CD4-positive, alpha-beta T cell (primary cell): ENCODE results near the gene MCRIP2. TPM values are rescaled to one million over a fixed set of nuclear protein-coding genes. Genes with fewer than 3 reads are reported as not detected.

ENCODE experiments used
- ATAC-seq: fragments of 200-7000 bp; cut with Tn5 transposase; one replicate; pipeline ENCODE4 v1.10.0; 2022; ENCODE audit warnings: mild to moderate bottlenecking; ENCODE audit not compliant: poor library complexity
- CTCF ChIA-PET: fragments of 350-600 bp; sonication (Branson Sonifier 250); formaldehyde crosslinking; loops from one replicate; lab custom pipeline; 2021; ENCODE audit warnings: antibody characterized with exemption, inconsistent platforms; lab: Charles Lee
- POLR2A ChIA-PET: fragments of 350-600 bp; sonication (Branson Sonifier 250); formaldehyde crosslinking; loops from one replicate; lab custom pipeline; 2021; ENCODE audit warnings: antibody characterized with exemption, inconsistent platforms; lab: Charles Lee
- DNase-seq, 14 experiments: peaks; one replicate each; pipeline ENCODE4 v3.0.0-alpha.2; 2013 to 2020; ENCODE audit warnings: mixed read lengths in 2 of 14
- H3K27ac ChIP-seq, 2 donors: one replicate each; pipeline versions ENCODE4 v1.5.1 to v1.7.0; 2013; ENCODE audit warnings: low read length in 2 of 2, low read depth in 1 of 2, mild to moderate bottlenecking in 1 of 2
- H3K27me3 ChIP-seq, 2 experiments: 1 replicate in 1 of 2; 2 replicates in 1 of 2; pipeline versions ENCODE4 v1.6.1 to v1.7.0; 2013; ENCODE audit warnings: low read length in 2 of 2, control low read depth in 1 of 2, mild to moderate bottlenecking in 1 of 2, moderate library complexity in 1 of 2; ENCODE audit not compliant: insufficient read depth in 2 of 2, control insufficient read depth in 1 of 2
- H3K36me3 ChIP-seq: one replicate; pipeline ENCODE4 v1.6.1; 2013; ENCODE audit warnings: low read length, control low read depth; ENCODE audit not compliant: insufficient read depth
- H3K4me1 ChIP-seq: one replicate; pipeline ENCODE4 v1.6.1; 2013; ENCODE audit warnings: low read length, control low read depth; ENCODE audit not compliant: insufficient read depth
- H3K4me3 ChIP-seq: one replicate; pipeline ENCODE4 v1.5.1; 2013; ENCODE audit warnings: mild to moderate bottlenecking, low read length, moderate library complexity
- H3K9me3 ChIP-seq, 2 experiments: 1 replicate in 1 of 2; 2 replicates in 1 of 2; pipeline versions ENCODE4 v1.6.1 to v1.7.0; 2013; ENCODE audit warnings: low read length in 2 of 2, mild to moderate bottlenecking in 2 of 2, control low read depth in 1 of 2, moderate library complexity in 1 of 2; ENCODE audit not compliant: control insufficient read depth in 1 of 2, insufficient read depth in 1 of 2
- H3K27ac Mint-ChIP-seq: one replicate; pipeline ENCODE4 v1.8.0; 2020; ENCODE audit warnings: mixed read lengths
- H3K27me3 Mint-ChIP-seq: one replicate; pipeline ENCODE4 v1.8.0; 2021; ENCODE audit warnings: mixed read lengths
- H3K36me3 Mint-ChIP-seq: one replicate; pipeline ENCODE4 v1.8.0; 2021; ENCODE audit warnings: low read depth, mixed read lengths
- H3K4me1 Mint-ChIP-seq: one replicate; pipeline ENCODE4 v1.8.0; 2021; ENCODE audit warnings: low read depth, mixed read lengths
- H3K4me3 Mint-ChIP-seq: one replicate; pipeline ENCODE4 v1.8.0; 2020; ENCODE audit warnings: mild to moderate bottlenecking, mixed read lengths
- H3K9me3 Mint-ChIP-seq: one replicate; pipeline ENCODE4 v1.8.0; 2020; ENCODE audit warnings: mixed read lengths
- intact Hi-C, 2 experiments: fragments of 100-400 bp; cut with DNase I in 1 of 2; cut with micrococcal nuclease in 1 of 2; formaldehyde crosslinking; loops; one replicate each; pipeline versions ENCODE4 v1.15.1 to v1.9.0; 2023 to 2025; cut with DNase I, micrococcal nuclease
- total RNA-seq, 174 experiments: library from RNA in 2 of 174; stranded (reverse) in 2 of 174; gene quantifications; one replicate each; pipeline ENCODE4 v1.2.3 and lab custom pipeline; 2021 to 2026
- TF ChIP-seq, protein P1 (sequence below): fragments of 200-600 bp; IDR thresholded peaks from one replicate; pipeline ENCODE4 v1.8.0; 2022; ENCODE audit warnings: antibody characterized with exemption, mild to moderate bottlenecking

The MCRIP2 gene
- total RNA-seq, 2 experiments from 2014 or later: 11.4 to 14.6 TPM

- Histone ChIP-seq H3K27ac (peak overlapping the region; percentile 82 to 86), H3K4me3 (peak overlapping the region; percentile 73), H3K27me3 (no peaks in the 10 kb centered on the region), H3K9me3 (peaks cover 0 to 10% of the 10 kb centered on the region in 2 experiments), H3K36me3 (no peaks in the 10 kb centered on the region), H3K4me1 (peaks cover 40% of the 10 kb centered on the region)
- TF ChIP-seq, protein P1, sequence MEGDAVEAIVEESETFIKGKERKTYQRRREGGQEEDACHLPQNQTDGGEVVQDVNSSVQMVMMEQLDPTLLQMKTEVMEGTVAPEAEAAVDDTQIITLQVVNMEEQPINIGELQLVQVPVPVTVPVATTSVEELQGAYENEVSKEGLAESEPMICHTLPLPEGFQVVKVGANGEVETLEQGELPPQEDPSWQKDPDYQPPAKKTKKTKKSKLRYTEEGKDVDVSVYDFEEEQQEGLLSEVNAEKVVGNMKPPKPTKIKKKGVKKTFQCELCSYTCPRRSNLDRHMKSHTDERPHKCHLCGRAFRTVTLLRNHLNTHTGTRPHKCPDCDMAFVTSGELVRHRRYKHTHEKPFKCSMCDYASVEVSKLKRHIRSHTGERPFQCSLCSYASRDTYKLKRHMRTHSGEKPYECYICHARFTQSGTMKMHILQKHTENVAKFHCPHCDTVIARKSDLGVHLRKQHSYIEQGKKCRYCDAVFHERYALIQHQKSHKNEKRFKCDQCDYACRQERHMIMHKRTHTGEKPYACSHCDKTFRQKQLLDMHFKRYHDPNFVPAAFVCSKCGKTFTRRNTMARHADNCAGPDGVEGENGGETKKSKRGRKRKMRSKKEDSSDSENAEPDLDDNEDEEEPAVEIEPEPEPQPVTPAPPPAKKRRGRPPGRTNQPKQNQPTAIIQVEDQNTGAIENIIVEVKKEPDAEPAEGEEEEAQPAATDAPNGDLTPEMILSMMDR: no peak
- ATAC-seq (peak; percentile 54), DNase-seq (peak in 13 of 14 experiments; percentile 79 to 94 (median 88))
- intact Hi-C loops: loop anchor here in 1 of 2 experiments (2.0 kb wide), 1 partner anchor 49 kb away; no protein-coding TSS in a partner anchor
- Mint-ChIP-seq H3K36me3 (peaks cover 9% of the 10 kb centered on the region), H3K27me3 (peaks cover 6% of the 10 kb centered on the region), H3K27ac (peak overlapping the region; percentile 100), H3K4me1 (peaks cover 8% of the 10 kb centered on the region), H3K4me3 (peak overlapping the region; percentile 99), H3K9me3 (no peaks in the 10 kb centered on the region)
- ChIA-PET POLR2A (interaction anchor here (0.8 to 3.0 kb wide), 17 partner anchors 10 to 1145 kb away, joined by 3 to 18 read pairs (median 4); partner anchors contain the start of genes CAPN15, CHTF18, JMJD8 and NUBP2), CTCF (interaction anchor here (1.0 to 1.5 kb wide), 4 partner anchors 11 to 110 kb away, joined by 3 to 6 read pairs (median 4); partner anchors contain the start of genes CAPN15 and WDR90)
Measured at GRCh38 chr16:637081-638018, 4.3 kb upstream of the MCRIP2 start.

GRCh38 chr16:638034-638543 lies 3.5 kb upstream of the MCRIP2 start:
- Histone ChIP-seq H3K4me3 (no peak overlapping the region), H3K36me3 (no peaks in the 10 kb centered on the region), H3K27ac (no peak overlapping the region), H3K4me1 (peaks cover 47% of the 10 kb centered on the region), H3K9me3 (peaks cover 0 to 10% of the 10 kb centered on the region in 2 experiments), H3K27me3 (no peaks in the 10 kb centered on the region)
- Mint-ChIP-seq H3K4me1 (peaks cover 8% of the 10 kb centered on the region), H3K36me3 (peaks cover 9% of the 10 kb centered on the region), H3K9me3 (no peaks in the 10 kb centered on the region), H3K27me3 (peaks cover 6% of the 10 kb centered on the region), H3K4me3 (peak overlapping the region; percentile 48), H3K27ac (no peak overlapping the region)
- TF ChIP-seq, protein P1: no peak
- intact Hi-C loops: no loop called here
- ATAC-seq (no peak), DNase-seq (peak in 1 of 14 experiments; percentile 48)
- POLR2A ChIA-PET: interaction anchor here (3.0 kb wide), 1 partner anchor 43 kb away, joined by 16 read pairs; the partner anchor contains the start of gene STUB1
- CTCF ChIA-PET: no interaction called here

- peaks cover 8% of the 10 kb centered on the region for H3K4me1 Mint-ChIP-seq
- intact Hi-C loops: no loop called here
- Histone ChIP-seq H3K27me3 (no peaks in the 10 kb centered on the region), H3K27ac (no peak overlapping the region), H3K36me3 (no peaks in the 10 kb centered on the region), H3K4me1 (peaks cover 50% of the 10 kb centered on the region), H3K4me3 (no peak overlapping the region), H3K9me3 (peaks cover 0 to 10% of the 10 kb centered on the region in 2 experiments)
- DNase-seq (no peak), ATAC-seq (no peak)
- TF ChIP-seq, protein P1: no peak
- H3K9me3 Mint-ChIP-seq: no peaks in the 10 kb centered on the region
- H3K36me3 Mint-ChIP-seq: peaks cover 9% of the 10 kb centered on the region
- ChIA-PET CTCF (no interaction called here), POLR2A (no interaction called here)
- H3K4me3 Mint-ChIP-seq: peak overlapping the region; percentile 63
- peak overlapping the region; percentile 12 for H3K27ac Mint-ChIP-seq
- H3K27me3 Mint-ChIP-seq: peaks cover 6% of the 10 kb centered on the region
Measured at GRCh38 chr16:638836-639235, 2.8 kb upstream of the MCRIP2 start.
